Measurements from ENCODE around the gene RADIL. TPM values are rescaled to one million over a fixed set of nuclear protein-coding genes. Genes with fewer than 3 reads are reported as not detected.
A peak's percentile ranks its signal among the peaks of the same experiment; 100 is the strongest.

RADIL gene
- total RNA-seq, 3 donors from 2014 or later (not counting 1 experiment from before 2014, with no cell fraction given) = not detected

- DNase-seq = no peak
- peaks cover 38 to 40% of the 10 kb centered on the region in 2 donors for H3K27me3 Mint-ChIP-seq (ENCODE audit: low read depth in 2 of 2)
Measured at GRCh38 chr7:4866528-4867496, 16.7 kb downstream of the RADIL start.

DNA sequence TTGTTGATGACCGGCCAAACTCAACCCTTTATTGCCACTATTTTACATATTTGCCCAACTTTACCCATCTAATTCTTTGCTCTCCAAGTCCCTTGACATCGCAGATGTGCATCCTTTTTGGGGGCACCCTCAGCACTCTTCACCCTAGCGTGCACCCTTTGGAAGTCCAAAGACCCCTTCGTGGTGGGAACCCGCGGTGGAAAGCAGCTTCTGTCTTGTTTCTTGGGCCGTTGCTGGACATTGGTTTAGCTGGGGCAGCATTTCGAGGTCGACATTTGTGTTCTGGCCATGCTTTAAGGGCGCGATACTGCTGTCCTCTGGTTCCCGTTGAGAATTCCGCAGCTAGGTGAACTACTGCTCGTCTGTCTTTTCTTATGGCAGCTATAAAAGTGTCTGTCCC lies 21.4 kb downstream of the RADIL start:
- no peak overlapping the region for H3K27ac ChIP-seq (ENCODE audit: low read length)
- H3K27ac Mint-ChIP-seq = peak overlapping the region; percentile 80 to 88
- H3K9me3 Mint-ChIP-seq = peaks cover 2 to 3% of the 10 kb centered on the region in 2 donors
- DNase-seq (no peak), ATAC-seq (no peak)
- 85% methylated on average over 14 of the region's 14 CpGs for WGBS (ENCODE audit: insufficient coverage)
- H3K36me3 ChIP-seq (ENCODE audit: control insufficient read depth, insufficient read depth, low read length) = no peaks in the 10 kb centered on the region
- H3K27me3 Mint-ChIP-seq (ENCODE audit: low read depth in 2 of 2) = peaks cover 44 to 57% of the 10 kb centered on the region in 2 donors
- peaks cover 11% of the 10 kb centered on the region for H3K4me1 ChIP-seq (ENCODE audit: control insufficient read depth, insufficient read depth, low read length)
- peaks cover 12% of the 10 kb centered on the region for H3K27me3 ChIP-seq (ENCODE audit: control insufficient read depth, insufficient read depth, low read length)
- intact Hi-C loops (cut with micrococcal nuclease) = no loop called here
- TF ChIP-seq, protein P1, sequence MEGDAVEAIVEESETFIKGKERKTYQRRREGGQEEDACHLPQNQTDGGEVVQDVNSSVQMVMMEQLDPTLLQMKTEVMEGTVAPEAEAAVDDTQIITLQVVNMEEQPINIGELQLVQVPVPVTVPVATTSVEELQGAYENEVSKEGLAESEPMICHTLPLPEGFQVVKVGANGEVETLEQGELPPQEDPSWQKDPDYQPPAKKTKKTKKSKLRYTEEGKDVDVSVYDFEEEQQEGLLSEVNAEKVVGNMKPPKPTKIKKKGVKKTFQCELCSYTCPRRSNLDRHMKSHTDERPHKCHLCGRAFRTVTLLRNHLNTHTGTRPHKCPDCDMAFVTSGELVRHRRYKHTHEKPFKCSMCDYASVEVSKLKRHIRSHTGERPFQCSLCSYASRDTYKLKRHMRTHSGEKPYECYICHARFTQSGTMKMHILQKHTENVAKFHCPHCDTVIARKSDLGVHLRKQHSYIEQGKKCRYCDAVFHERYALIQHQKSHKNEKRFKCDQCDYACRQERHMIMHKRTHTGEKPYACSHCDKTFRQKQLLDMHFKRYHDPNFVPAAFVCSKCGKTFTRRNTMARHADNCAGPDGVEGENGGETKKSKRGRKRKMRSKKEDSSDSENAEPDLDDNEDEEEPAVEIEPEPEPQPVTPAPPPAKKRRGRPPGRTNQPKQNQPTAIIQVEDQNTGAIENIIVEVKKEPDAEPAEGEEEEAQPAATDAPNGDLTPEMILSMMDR (IDR thresholded peaks at IDR 0.05) = no peak
- H3K36me3 Mint-ChIP-seq = no peaks in the 10 kb centered on the region
- H3K4me1 Mint-ChIP-seq = peaks cover 7 to 11% of the 10 kb centered on the region in 2 donors
- H3K4me3 ChIP-seq (ENCODE audit: low read length) = peak overlapping the region; percentile 40
- no peaks in the 10 kb centered on the region for H3K9me3 ChIP-seq (ENCODE audit: control insufficient read depth, insufficient read depth, low read length)
- peak overlapping the region; percentile 86 for H3K4me3 Mint-ChIP-seq

More at GRCh38 chr7:4866528-4867496, 16.7 kb downstream of the RADIL start:
- Histone ChIP-seq H3K27ac (ENCODE audit: low read length) (no peak overlapping the region), H3K9me3 (ENCODE audit: control insufficient read depth, insufficient read depth, low read length) (no peaks in the 10 kb centered on the region), H3K4me1 (ENCODE audit: control insufficient read depth, insufficient read depth, low read length) (peaks cover 15% of the 10 kb centered on the region), H3K4me3 (ENCODE audit: low read length) (no peak overlapping the region), H3K36me3 (ENCODE audit: control insufficient read depth, insufficient read depth, low read length) (no peaks in the 10 kb centered on the region), H3K27me3 (ENCODE audit: control insufficient read depth, insufficient read depth, low read length) (peaks cover 10% of the 10 kb centered on the region)
- peaks cover 0 to 2% of the 10 kb centered on the region in 2 donors for H3K9me3 Mint-ChIP-seq
- H3K36me3 Mint-ChIP-seq = no peaks in the 10 kb centered on the region
- peaks cover 12 to 17% of the 10 kb centered on the region in 2 donors for H3K4me1 Mint-ChIP-seq
- WGBS (ENCODE audit: insufficient coverage) = 80% methylated on average over 9 of the region's 9 CpGs
- intact Hi-C loops (cut with micrococcal nuclease) = no loop called here
- TF ChIP-seq, protein P1 (IDR thresholded peaks at IDR 0.05) = no peak
- no peak for ATAC-seq
- H3K4me3 Mint-ChIP-seq = no peak overlapping the region
- H3K27ac Mint-ChIP-seq = no peak overlapping the region

DNA sequence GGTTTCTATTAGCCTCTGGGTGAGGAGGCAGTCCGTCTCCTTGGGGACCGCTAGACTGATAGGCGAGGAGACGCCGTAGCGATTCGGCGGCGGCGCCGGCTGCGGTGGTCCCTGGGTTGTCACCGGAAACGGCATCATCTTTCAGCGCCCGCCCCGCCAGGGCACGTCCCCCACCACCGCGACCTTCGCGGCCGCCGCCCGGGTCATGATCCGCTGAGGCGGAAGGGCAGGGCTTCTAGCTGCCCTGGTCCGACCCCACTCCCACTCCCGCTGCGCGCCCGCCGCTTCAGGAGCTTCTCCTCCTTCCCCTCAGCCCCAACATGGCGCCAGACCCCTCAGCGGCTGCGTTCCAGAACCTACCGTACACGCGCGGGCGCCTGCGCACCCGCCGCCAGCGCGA lies 21.8 kb downstream of the RADIL start, which contains the start of gene PAPOLB:
PAPOLB (minus strand) TSS at position 358 of the 400 bp plus-strand sequence; CDS start at position 138, 220 bp downstream.
- peaks cover 11% of the 10 kb centered on the region for H3K4me1 ChIP-seq (ENCODE audit: control insufficient read depth, insufficient read depth, low read length)
- intact Hi-C loops (cut with micrococcal nuclease) = no loop called here
- H3K4me1 Mint-ChIP-seq = peaks cover 7 to 11% of the 10 kb centered on the region in 2 donors
- H3K36me3 ChIP-seq (ENCODE audit: control insufficient read depth, insufficient read depth, low read length) = no peaks in the 10 kb centered on the region
- H3K36me3 Mint-ChIP-seq = no peaks in the 10 kb centered on the region
- H3K9me3 ChIP-seq (ENCODE audit: control insufficient read depth, insufficient read depth, low read length) = no peaks in the 10 kb centered on the region
- H3K27ac ChIP-seq (ENCODE audit: low read length) = peak within 1 kb of the TSS; percentile 28
- H3K27ac Mint-ChIP-seq = peak within 1 kb of the TSS; percentile 80 to 88
- H3K9me3 Mint-ChIP-seq = peaks cover 2 to 3% of the 10 kb centered on the region in 2 donors
- peak; percentile 42 to 66 for DNase-seq
- H3K27me3 Mint-ChIP-seq (ENCODE audit: low read depth in 2 of 2) = peaks cover 45 to 60% of the 10 kb centered on the region in 2 donors
- ATAC-seq = peak; percentile 81 to 92 (median 90)
- TF ChIP-seq, protein P1 (IDR thresholded peaks at IDR 0.05) = no peak
- H3K27me3 ChIP-seq (ENCODE audit: control insufficient read depth, insufficient read depth, low read length) = peaks cover 12% of the 10 kb centered on the region
- 22% methylated on average over 46 of the region's 46 CpGs for WGBS (ENCODE audit: insufficient coverage)
- H3K4me3 ChIP-seq (ENCODE audit: low read length) = peak within 1 kb of the TSS; percentile 40
- peak within 1 kb of the TSS; percentile 86 for H3K4me3 Mint-ChIP-seq
